ENCODE results near the gene GDAP2. TPM values are rescaled to one million over a fixed set of nuclear protein-coding genes. Genes with fewer than 3 reads are reported as not detected.
A peak's percentile ranks its signal among the peaks of the same experiment; 100 is the strongest.

GDAP2 gene
- total RNA-seq, 4 donors from 2014 or later: 19.9 to 28.1 (median 24.8) TPM

DNA sequence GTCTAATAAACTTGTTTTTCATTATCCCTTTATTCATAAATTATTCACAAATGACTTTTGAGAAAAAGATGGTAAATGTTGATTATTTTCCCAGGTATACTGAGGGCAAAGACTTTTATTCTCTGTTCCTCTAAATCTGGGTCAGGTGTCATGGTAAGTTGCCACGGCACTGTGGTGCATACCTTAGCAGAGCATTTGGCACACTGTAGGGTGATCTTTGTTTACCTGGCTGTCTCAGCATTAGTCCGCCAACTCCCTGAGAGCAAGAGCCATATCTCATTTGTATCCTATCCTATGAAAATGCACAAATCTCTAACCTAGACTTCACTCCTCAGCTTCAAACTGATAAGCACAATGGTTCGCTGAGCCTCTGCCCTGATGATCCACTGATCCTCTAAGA is 24.9 kb downstream of the GDAP2 start:
- TF ChIP-seq CTCF (IDR thresholded peaks at IDR 0.05): no peak
- no peak for ATAC-seq (ENCODE audit: low FRiP score)
- no peak for DNase-seq (ENCODE audit: low spot score)

- no peak for TF ChIP-seq CTCF (IDR thresholded peaks at IDR 0.05)
- ATAC-seq (ENCODE audit: low FRiP score) (no peak), DNase-seq (ENCODE audit: low spot score) (no peak)
These were observed 26.5 kb downstream of the GDAP2 start for GRCh38 chr1:117902944-117903343.

GRCh38 chr1:117899801-117900200 is 29.6 kb downstream of the GDAP2 start:
- no peak for TF ChIP-seq CTCF (IDR thresholded peaks at IDR 0.05)
- DNase-seq (ENCODE audit: low spot score) (no peak), ATAC-seq (ENCODE audit: low FRiP score) (no peak)

DNA sequence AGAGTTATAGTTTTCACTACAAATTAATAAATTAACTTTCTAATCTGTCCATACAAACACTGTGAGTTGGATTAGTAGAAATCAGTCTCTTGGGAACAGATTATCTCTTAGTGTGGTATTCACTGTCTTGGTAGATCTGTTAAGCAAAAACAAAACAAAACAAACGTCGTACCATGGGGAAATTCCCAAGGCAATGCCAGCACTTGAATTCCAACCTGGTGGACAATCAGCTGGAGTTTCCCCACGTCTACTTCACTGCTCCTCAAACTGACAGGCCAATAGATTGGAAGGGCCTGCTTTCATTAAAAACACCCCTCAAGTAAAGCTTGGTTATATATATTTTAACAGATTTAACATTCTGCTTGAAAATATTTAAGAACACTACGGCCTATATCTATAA is 31.9 kb downstream of the GDAP2 start:
- ATAC-seq (ENCODE audit: low FRiP score): no peak
- no peak for TF ChIP-seq CTCF (IDR thresholded peaks at IDR 0.05)
- DNase-seq (ENCODE audit: low spot score): no peak

GRCh38 chr1:117895482-117896114 is 33.8 kb downstream of the GDAP2 start:
- peak in 1 of 3 donors; percentile 9 for TF ChIP-seq CTCF (IDR thresholded peaks at IDR 0.05)
- ATAC-seq (ENCODE audit: low FRiP score) (peak; percentile 51), DNase-seq (ENCODE audit: low spot score) (peak; percentile 31)

DNA sequence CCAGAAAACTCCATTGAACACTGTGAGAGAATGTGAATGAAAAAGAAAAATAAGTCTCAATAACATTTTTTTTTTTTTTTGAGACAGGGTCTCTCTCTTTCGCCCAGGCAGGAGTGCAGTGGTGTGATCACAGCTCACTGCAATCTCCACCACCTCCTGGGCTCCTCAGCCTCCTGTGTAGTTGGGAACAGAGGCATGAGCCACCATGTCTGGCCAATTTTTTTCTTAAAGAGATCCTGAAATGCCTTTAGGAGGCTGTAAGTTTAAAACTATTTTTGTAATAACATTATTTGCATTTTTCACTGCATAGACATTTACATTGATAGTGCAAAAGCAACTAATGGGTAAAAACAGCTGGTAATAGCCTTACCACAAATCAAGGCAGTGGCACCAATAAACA is 35.3 kb downstream of the GDAP2 start:
- no peak for TF ChIP-seq CTCF (IDR thresholded peaks at IDR 0.05)
- no peak for DNase-seq (ENCODE audit: low spot score)
- ATAC-seq (ENCODE audit: low FRiP score): no peak

- DNase-seq (ENCODE audit: low spot score) (no peak), ATAC-seq (ENCODE audit: low FRiP score) (no peak)
- TF ChIP-seq CTCF (IDR thresholded peaks at IDR 0.05): no peak
These were observed 36.9 kb downstream of the GDAP2 start for GRCh38 chr1:117892512-117892911.
